D341Med (cell line): ENCODE measurements around the gene DHRS7.
"Not testable (repeated sequence)": the region's sequence is repeated elsewhere in the genome, so short reads cannot be mapped to it uniquely, and the experiment has no call there.

Experiments used
- DNase-seq: peaks from one replicate; pipeline ENCODE4 v3.0.0; 2012; ENCODE audit warnings: low spot score

The DHRS7 gene

GRCh38 chr14:60133487-60133886 lies 31.7 kb downstream of the DHRS7 start:
- DNase-seq: no peak

DNA sequence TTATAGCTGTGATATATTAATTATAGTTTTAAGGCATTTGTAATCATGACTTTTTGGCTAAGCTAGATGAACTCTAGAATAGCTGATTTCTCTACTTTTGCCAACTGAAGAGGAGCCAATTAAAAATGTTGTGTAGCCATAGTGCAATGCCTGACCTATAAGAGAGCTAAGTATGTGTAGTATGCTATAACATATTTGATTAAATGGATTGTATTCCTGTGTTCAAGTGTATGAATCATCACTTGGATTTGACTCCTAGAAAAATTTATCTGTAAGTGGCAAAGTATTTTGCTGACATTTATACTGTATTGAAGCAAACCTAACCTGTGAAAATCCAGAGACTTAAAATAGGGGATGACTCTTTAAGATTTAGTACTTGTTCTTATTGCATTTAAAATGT lies 39.3 kb downstream of the DHRS7 start:
- DNase-seq: no peak

DNA sequence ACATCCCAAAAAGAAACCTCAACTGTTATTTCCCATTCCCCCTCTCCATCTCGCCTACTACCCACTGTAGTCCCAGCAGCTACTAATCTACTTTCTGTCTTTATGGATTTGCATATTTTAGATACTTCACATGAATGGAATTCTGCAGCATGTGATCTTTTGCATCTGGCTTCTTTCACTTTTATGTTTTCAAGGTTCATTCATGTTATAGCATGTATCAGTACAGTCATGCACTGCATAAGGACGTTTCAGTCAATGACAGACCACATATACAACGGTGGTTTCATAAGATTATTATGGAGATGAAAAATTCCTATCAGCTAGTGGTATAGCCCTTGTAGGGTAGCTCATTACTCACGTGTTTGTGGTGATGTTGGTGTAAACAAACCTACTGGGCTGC lies 49.0 kb downstream of the DHRS7 start:
- no peak for DNase-seq

GRCh38 chr14:60114881-60115280 lies 50.3 kb downstream of the DHRS7 start:
- no peak for DNase-seq

GRCh38 chr14:60111732-60112131 lies 53.5 kb downstream of the DHRS7 start:
- DNase-seq: no peak

DNA sequence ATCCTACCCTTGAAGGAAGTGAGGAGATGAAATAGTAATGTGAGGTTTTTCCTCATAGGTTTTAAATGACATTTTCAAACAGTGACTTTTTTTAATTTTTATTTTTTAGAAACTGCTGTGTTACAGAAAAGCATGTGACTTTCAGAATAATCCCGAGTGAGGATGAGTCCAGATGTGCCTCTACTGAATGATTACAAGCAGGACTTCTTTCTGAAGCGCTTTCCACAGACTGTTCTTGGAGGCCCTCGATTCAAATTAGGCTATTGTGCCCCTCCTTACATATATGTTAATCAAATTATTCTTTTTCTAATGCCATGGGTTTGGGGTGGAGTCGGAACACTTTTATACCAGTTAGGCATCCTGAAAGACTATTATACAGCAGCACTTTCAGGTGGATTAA lies 57.7 kb downstream of the DHRS7 start:
- no peak for DNase-seq

GRCh38 chr14:60106339-60106738 lies 58.9 kb downstream of the DHRS7 start:
- DNase-seq: no peak

- no peak for DNase-seq
Measured at GRCh38 chr14:60102389-60102788, 62.8 kb downstream of the DHRS7 start.

- no peak for DNase-seq
Measured at GRCh38 chr14:60101786-60102185, 63.4 kb downstream of the DHRS7 start.

- not testable (repeated sequence) for DNase-seq
Measured at GRCh38 chr14:60099855-60100254, 65.3 kb downstream of the DHRS7 start.

DNA sequence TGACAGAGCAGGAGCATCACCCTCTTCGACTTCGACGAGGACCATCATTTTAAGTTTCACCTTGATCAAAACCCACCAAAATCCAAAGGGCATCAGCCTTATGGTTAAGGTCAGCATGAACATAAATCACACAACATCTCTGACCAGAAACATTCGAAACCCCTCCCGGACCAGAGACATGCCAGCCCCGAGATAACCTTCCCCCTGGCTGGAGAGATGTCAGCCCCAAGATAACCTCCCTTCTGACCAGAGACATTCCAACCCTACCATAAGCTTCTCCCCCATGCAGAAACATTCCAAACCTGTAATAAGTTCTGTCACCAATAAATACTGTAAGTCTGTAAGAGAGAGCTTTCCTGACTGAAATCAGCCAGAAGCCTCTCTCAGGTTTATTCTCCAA lies 67.2 kb downstream of the DHRS7 start:
- DNase-seq: no peak

GRCh38 chr14:60095781-60096450 lies 69.3 kb downstream of the DHRS7 start:
- DNase-seq: no peak

GRCh38 chr14:60095231-60095630 lies 70.0 kb downstream of the DHRS7 start:
- no peak for DNase-seq

DNA sequence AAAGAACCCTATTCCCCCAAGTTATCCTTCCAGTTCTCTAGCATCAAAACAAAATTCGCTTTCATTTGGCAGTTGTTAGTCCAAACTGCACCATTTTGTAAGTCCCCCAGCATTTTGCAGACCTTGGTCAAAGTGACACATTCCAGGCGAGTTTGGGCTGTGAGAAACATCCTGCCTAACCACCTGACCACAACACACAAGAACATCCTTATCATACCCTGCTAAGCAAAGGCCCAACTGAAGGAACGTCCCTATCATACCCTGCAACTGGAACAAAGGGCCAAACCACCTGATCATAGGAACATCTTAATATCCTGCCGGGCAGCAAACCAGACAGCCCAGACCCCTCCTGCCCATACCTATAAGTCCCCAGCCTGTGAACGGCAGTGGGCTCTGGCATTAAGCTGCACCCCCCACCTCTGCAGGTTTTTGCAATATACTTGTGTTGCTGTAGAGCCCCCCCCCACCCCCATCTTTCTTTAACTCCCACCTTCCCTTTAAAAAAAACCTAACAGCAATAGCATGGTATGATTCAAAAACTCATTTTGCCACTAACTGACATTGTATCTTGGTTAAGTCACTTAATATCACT lies 70.8 kb downstream of the DHRS7 start:
- no peak for DNase-seq
